Nucleus accumbens (tissue), 56 donors: Measurements from ENCODE around the gene GART.
A peak's percentile ranks its signal among the peaks of the same experiment; 100 is the strongest.

Experiments used
- DNase-seq, 56 donors: peaks; one replicate each; lab custom pipeline; 2025; lab: John Stamatoyannopoulos, UW

GART gene

DNA sequence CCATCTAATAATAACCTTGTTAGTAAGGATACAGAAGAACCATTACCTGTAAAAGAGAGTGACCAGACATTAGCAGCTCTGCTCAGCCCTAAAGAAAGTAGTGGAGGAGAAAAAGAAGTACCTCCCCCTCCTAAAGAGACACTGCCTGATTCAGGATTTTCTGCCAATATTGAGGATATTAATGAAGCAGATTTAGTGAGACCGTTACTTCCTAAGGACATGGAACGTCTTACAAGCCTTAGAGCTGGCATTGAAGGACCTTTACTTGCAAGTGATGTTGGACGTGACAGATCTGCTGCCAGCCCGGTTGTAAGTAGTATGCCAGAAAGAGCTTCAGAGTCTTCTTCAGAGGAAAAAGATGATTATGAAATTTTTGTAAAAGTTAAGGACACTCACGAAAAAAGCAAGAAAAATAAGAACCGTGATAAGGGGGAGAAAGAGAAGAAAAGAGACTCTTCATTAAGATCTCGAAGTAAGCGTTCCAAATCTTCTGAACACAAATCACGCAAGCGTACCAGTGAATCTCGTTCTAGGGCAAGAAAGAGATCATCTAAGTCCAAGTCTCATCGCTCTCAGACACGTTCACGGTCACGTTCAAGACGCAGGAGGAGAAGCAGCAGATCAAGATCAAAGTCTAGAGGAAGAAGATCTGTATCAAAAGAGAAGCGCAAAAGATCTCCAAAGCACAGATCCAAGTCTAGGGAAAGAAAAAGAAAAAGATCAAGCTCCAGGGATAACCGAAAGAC, 12.5 kb upstream of the GART start:
- DNase-seq = no peak

GRCh38 chr21:33552999-33553598, 11.2 kb upstream of the GART start:
- no peak for DNase-seq

DNA sequence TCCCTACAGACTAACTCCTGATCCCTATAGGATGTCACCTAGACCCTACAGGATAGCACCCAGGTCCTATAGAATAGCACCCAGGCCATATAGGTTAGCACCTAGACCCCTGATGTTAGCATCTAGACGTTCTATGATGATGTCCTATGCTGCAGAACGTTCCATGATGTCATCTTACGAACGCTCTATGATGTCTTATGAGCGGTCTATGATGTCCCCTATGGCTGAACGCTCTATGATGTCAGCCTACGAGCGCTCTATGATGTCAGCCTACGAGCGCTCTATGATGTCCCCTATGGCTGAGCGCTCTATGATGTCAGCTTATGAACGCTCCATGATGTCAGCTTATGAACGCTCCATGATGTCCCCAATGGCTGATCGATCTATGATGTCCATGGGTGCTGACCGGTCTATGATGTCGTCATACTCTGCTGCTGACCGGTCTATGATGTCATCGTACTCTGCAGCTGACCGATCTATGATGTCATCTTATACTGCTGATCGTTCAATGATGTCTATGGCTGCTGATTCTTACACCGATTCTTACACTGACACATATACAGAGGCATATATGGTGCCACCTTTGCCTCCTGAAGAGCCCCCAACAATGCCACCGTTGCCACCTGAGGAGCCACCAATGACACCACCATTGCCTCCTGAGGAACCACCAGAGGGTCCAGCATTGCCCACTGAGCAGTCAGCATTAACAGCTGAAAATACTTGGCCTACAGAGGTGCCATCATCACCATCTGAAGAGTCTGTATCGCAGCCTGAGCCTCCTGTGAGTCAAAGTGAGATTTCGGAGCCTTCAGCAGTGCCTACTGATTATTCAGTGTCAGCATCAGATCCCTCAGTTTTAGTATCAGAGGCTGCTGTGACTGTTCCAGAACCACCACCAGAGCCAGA, 10.4 kb upstream of the GART start:
- no peak for DNase-seq

DNA sequence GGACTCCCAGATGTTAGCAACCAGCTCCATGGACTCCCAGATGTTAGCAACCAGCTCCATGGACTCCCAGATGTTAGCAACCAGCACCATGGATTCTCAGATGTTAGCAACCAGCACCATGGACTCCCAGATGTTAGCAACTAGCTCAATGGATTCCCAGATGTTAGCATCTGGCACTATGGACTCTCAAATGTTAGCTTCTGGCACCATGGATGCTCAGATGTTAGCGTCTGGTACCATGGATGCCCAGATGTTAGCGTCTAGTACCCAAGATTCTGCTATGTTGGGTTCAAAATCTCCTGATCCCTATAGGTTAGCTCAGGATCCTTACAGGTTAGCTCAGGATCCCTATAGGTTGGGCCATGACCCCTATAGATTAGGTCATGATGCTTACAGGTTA, 9.7 kb upstream of the GART start:
- no peak for DNase-seq

DNA sequence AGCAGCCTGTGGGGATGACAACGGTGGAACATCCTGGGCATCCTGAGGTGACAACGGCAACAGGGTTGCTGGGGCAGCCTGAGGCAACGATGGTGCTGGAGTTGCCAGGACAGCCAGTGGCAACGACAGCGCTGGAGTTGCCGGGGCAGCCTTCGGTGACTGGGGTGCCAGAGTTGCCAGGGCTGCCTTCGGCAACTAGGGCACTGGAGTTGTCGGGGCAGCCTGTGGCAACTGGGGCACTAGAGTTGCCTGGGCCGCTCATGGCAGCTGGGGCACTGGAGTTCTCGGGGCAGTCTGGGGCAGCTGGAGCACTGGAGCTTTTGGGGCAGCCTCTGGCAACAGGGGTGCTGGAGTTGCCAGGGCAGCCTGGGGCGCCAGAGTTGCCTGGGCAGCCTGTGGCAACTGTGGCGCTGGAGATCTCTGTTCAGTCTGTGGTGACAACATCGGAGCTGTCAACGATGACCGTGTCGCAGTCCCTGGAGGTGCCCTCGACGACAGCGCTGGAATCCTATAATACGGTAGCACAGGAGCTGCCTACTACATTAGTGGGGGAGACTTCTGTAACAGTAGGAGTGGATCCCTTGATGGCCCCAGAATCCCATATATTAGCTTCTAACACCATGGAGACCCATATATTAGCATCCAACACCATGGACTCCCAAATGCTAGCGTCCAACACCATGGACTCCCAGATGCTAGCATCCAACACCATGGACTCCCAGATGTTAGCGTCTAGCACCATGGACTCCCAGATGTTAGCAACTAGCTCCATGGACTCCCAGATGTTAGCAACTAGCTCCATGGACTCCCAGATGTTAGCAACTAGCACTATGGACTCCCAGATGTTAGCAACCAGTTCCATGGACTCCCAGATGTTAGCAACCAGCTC, 9.1 kb upstream of the GART start:
- no peak for DNase-seq

- no peak for DNase-seq
These were observed 8.2 kb upstream of the GART start for GRCh38 chr21:33549848-33550771.

- peak in 1 of 56 donors; percentile 13 for DNase-seq
These were observed 4.2 kb upstream of the GART start for GRCh38 chr21:33546086-33546485.

DNA sequence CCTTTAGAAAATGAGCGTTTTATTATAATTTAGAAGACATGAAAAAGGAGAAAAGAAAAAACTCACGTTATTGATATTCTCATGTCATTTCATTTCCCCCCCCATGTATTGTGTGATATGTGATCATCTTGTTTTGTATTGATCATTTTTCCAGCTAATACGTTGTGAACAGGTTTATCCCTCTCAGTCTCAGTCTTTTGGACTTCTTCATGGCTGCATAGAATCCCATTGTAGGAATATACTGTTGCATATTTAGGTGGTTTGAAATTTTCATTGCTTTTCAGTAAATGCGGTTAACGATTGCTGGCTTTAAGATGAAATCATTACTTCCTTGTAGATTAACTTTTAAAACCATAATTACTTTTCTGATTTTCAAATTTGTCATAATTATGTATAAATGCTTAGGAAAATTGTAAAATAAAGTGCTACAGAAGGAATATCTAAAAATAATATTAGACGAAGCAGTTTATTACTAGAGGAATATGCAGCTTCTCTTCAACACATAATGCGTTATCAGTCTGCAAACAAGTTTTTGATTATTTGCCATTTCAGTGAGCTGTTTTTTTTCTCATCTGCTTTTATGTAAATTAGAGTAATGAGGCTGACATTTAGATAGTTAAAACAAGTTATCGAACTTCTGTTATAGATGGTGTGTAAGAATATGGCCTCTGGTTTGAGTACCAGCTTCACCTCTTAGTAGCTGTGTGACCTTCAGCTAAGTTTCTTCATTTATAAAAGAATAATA, 2.7 kb upstream of the GART start:
- no peak for DNase-seq

DNA sequence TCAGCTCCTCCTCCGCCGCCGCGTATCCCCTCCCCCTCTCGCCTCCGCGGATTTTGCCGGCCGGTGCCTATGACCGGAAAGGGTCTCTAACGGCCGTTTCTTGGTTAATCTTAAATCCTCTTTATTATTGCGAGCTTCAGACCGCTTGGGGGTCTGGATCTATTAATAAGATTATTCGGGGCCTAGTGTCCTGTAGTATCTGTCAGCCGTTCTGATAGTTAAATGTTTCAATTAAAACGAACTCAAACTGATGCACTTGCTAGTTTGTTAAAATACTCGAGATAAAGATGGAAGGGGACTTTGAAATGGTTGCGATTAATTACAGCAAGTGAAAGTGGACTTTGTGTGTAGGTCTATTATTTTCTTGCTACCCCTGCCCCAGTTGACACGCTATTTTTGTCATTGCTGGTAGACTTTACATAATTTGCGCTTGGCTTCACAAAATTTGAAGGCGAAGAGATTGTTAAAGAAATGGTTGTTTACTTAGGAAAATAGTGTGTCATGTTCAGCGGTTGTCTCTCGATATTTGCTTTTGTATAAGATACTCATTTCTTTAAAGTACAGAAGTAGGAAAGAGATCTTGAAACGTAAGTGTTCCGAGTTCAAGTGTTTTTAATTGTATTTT, 1.7 kb upstream of the GART start:
- DNase-seq = peak in 1 of 56 donors; percentile 49

- peak; percentile 83 to 100 (median 99) for DNase-seq
These were observed 955 bp upstream of the GART start, which contains the start of gene SON for GRCh38 chr21:33542640-33543504. Gene SON (plus strand): TSS chr21:33543038. CDS start chr21:33543093, 55 bp downstream.

GRCh38 chr21:33541105-33541711, 709 bp downstream of the GART start:
- no peak for DNase-seq

DNA sequence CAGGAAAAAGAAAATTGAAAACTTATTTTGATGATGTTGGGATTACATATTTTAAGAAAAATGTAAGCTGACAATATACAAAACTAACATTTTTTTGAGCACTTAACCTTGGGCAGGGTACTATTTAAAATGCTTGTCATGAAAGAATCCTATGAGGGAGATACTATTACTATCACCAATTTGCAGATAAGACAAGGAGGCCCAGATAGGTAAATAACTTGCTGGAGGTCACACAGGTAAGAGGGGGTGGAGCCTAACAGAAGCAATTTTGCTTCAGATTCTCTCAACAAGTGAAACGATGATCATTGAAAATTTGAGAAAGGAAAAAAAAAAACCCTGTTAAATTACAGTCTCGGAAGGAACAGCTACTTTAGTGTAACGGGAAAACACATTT, 1.2 kb downstream of the GART start:
- no peak for DNase-seq

DNA sequence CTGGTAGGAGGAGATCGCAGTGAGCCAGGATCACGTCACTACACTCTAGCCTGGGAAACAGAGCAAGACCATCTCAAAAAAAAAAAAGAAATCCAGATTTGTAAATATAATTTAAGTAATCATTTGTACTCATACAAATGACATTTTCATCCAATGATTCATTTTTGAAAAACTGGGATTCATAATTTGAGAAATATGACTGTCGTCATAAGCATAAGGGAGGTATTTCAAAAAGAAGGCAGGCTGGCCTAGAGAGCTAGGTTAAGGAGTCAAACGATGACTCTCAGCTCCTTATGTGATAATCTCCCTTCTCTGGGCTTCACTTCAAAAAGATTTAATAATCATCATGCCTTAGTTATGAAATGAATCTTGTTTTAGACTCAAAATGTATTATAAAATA, 2.3 kb downstream of the GART start:
- no peak for DNase-seq

DNA sequence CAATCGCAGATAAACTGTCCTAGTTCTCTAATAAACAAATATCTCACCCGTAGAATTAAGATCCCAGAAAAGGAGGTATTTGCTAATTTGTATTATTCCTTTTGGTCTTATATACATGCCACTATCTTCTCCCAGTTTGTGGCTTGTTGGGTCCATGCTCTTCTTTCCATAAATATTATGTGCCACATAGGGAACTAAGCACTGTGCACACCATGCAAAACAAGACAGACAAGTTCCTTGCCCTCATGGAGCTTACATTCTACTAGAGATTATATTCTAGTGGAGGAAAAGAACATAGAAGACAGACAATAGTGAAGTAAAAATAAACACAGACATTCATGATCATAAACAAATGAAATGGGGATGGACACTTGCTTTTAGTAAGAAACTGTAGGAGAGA, 4.7 kb downstream of the GART start:
- no peak for DNase-seq

DNA sequence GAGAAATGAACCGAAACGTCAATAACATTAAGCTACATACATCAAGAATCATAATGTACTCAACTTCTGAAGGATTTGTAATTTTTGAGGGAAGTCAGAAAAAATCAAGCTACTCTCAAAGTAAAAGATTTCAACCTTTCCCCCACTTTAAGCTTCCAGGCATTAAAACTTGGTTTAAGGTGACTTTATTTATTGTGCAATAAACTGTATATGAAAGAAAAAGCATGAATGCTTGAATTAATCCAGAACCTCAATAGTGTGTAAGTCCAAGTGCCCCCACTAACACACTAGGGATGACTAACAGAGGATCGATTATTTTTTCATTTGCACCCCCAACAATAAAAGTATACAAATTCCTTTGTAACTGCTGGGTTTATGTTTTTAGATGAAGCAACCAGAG, 10.9 kb downstream of the GART start:
- DNase-seq = no peak

DNA sequence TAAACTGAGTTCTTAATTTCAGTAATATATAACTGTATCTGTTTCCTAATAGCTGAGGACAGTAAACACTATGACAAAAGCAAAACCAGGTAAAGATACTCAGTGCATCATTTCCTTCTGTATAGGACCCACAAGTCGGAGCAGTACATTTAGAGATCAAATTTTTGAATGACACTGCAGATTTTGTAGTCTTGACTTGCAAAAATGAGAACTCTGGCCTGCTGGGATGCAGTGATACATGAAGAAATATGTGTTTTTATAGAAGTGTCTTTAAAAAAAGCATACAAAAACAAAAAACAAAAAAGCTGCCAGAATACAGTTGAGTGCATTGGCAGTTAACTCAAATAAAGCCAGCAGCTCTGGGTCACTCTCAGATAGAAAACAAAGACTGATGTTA, 19.0 kb downstream of the GART start:
- DNase-seq = no peak
